Thyroid gland (tissue), 4 donors: ENCODE results near the gene PRAMEF7.
"Not testable (repeated sequence)": the region's sequence is repeated elsewhere in the genome, so short reads cannot be mapped to it uniquely, and the experiment has no call there.

Experiments used
- POLR2A ChIP-seq, 2 donors: fragments of 450-650 bp; IDR thresholded peaks; one replicate each; pipeline ENCODE4 v1.6.1; 2017; ENCODE audit warnings: antibody characterized with exemption in 2 of 2, mild to moderate bottlenecking in 2 of 2, moderate library complexity in 1 of 2
- TF ChIP-seq, protein P1 (sequence below), 6 experiments: fragments of 200-600 bp in 3 of 6; fragments of 450-650 bp in 3 of 6; sonication (generic) in 3 of 6; IDR thresholded peaks; one replicate each; pipeline ENCODE4 v1.5.1; 2016 to 2019; ENCODE audit warnings: antibody characterized with exemption in 6 of 6, mild to moderate bottlenecking in 2 of 6, inconsistent platforms in 1 of 6, moderate library complexity in 1 of 6

DNA sequence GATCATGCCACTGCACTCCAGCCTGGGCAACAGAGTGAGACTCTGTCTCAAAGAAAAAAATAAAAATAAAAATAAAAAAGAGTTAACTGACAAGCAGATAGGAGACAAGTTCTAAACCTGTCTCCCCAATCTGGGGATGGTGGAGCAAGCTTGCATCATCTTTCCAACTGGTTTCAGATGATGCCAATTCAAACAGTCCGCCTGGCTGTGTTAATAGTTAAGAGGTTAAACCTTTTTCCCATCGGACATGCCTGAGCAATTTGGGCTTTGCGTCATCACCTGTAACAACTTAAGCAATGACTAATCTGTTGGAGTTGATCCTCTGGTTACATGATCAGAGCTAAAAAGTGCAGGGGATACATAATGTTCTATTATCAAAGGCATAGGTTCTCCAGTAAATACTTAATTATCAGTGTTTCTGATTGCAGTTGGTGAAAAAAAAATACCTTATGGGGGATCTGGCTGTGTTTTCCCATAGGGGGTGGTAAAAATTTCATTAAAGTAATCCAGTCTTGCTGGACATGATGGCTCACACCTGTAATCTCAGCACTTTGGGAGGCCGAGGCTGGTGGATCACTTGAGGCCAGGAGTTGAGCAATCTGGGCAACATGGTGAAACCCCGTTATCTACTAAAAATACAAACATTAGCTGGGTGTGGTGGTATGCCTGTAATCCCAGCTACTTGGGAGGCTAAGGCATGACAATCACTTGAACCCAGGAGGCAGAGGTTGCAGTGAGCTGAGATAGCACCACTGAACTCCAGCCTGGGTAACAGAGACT, 12.4 kb upstream of the PRAMEF7 start:
- TF ChIP-seq, protein P1, sequence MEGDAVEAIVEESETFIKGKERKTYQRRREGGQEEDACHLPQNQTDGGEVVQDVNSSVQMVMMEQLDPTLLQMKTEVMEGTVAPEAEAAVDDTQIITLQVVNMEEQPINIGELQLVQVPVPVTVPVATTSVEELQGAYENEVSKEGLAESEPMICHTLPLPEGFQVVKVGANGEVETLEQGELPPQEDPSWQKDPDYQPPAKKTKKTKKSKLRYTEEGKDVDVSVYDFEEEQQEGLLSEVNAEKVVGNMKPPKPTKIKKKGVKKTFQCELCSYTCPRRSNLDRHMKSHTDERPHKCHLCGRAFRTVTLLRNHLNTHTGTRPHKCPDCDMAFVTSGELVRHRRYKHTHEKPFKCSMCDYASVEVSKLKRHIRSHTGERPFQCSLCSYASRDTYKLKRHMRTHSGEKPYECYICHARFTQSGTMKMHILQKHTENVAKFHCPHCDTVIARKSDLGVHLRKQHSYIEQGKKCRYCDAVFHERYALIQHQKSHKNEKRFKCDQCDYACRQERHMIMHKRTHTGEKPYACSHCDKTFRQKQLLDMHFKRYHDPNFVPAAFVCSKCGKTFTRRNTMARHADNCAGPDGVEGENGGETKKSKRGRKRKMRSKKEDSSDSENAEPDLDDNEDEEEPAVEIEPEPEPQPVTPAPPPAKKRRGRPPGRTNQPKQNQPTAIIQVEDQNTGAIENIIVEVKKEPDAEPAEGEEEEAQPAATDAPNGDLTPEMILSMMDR (IDR thresholded peaks at IDR 0.05): not testable (repeated sequence)
- TF ChIP-seq POLR2A (IDR thresholded peaks at IDR 0.05): not testable (repeated sequence)
